GM20431 (cell line): ENCODE data around the gene ATF6B.
"Not testable (repeated sequence)": the region's sequence is repeated elsewhere in the genome, so short reads cannot be mapped to it uniquely, and the experiment has no call there.

Source experiments
- in situ Hi-C: fragments of 300-500 bp; cut with MseI, MboI; formaldehyde crosslinking; loops from one replicate; pipeline ENCODE4 v1.15.0; 2020; ENCODE audit warnings: low sequenced_read_pairs; ENCODE audit not compliant: unreplicated experiment

The ATF6B gene

DNA sequence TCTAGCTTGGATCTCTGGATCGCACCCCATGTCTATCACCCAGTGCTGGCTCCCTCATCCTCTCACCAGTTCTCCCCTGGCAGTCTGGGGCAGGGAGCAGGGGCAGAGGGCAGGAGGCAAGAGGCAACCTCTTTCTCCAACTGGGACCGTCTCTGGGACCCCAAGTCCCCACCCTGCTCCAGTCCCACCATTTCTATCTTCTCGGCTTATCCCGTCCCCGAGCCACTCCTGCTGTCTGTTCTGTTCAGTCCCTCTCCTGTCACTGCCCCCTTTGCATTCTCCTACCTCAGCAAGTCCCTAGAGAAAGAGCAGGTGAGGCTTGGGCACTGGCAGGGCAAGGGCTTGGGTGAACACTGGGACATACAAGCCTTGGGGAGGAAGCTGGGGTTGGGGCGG is 18.3 kb downstream of the ATF6B start:
- in situ Hi-C loops: no loop called here

DNA sequence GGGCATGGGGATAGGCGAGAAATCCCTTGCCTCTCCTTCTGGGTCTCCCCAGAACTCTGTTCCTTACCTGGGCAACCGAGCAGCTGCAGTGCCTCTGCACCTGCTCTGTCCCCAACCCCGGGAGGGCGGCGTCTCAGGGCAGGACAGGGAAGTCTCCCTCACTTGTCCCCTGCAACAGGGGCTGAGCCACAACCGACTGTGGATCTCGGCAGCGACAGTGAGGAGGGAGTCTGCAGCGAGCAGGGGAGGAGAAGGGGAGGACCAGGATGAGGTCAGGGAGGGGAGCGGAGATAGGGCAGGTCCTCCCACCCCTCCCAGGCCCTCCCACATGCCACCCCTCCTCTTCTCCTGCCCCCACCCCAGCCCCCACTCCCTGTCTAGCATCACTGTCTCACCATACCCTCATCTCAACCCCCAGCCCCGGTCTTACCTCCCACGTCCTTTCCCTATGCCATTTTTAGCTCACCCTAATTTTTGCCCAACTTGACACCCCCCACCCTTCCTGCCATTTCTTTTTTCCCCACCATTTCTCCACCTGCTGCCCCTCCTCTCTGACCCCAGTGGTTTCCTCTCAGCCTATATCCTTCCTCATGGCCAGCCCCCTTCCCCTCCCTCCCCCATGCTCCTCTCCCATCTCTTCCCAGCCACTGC is 18.8 kb downstream of the ATF6B start, which contains the start of gene TNXB:
Gene TNXB (minus strand): TSS at position 225 of the 651 bp plus-strand sequence. CDS start 11,140 bp downstream, outside the sequence.
- in situ Hi-C loops: no loop called here

DNA sequence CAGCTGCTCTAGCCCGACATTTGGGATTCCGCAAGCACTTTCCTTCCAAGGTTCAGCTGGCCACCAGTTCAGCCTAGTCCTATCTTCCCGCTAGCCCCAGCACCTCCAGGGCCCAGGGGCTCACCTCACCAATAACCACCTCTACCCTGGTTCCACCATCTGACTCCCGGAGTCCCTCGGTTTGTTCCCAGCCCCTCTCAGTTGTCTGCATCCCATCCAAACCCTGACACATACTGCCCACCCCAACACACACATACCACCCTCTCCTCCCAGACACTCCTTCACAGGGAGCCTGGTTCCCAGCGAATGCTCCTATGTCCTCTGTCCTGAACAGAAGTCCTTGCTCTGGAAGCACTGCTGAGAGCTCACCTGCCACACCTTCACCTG is 19.3 kb downstream of the ATF6B start:
- in situ Hi-C loops: no loop called here

GRCh38 chr6:32108094-32108627 is 19.9 kb downstream of the ATF6B start:
- in situ Hi-C loops: no loop called here

GRCh38 chr6:32107406-32107805 is 20.6 kb downstream of the ATF6B start:
- in situ Hi-C loops: no loop called here

- in situ Hi-C loops: no loop called here
Observed at GRCh38 chr6:32105433-32105832, 22.6 kb downstream of the ATF6B start.

DNA sequence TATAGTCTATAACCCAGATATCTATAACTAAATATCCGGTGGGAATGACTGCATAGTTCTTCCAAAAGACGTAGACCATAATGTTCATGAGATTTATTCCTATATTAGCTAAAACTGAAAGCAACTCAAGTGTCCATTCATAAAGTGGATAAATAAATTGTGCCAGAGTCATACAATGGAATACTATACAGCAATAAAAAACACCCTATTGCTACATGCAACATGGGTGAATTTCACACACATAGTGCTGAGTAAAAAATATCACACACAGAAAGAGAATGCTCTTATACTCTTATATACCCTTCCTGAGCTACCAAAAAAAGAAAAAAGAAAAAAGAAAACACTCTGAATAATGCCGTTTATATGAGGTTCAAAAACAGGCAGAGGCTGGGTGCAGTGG is 25.8 kb downstream of the ATF6B start:
- in situ Hi-C loops: no loop called here

GRCh38 chr6:32100251-32100650 is 27.8 kb downstream of the ATF6B start:
- in situ Hi-C loops: not testable (repeated sequence)

DNA sequence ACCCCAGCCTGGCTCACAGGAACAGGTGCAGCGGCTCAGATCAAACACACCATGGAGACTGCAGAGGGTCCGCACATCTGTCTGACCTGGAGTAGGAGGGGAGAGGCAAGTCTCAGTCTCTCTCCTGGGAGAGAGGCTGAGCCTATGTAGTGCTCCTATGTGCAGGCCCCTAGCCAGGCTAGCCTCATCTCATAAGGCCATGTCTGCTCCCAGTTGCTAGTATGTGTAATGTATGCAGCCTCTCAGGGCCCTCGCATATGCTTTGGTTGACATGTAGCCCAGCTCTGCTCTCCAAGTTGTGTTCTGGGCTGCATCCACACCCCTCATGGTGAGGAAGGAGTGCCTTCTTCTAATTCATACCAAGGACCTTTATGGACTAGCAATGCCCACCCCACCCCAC is 30.7 kb downstream of the ATF6B start:
- in situ Hi-C loops: no loop called here

DNA sequence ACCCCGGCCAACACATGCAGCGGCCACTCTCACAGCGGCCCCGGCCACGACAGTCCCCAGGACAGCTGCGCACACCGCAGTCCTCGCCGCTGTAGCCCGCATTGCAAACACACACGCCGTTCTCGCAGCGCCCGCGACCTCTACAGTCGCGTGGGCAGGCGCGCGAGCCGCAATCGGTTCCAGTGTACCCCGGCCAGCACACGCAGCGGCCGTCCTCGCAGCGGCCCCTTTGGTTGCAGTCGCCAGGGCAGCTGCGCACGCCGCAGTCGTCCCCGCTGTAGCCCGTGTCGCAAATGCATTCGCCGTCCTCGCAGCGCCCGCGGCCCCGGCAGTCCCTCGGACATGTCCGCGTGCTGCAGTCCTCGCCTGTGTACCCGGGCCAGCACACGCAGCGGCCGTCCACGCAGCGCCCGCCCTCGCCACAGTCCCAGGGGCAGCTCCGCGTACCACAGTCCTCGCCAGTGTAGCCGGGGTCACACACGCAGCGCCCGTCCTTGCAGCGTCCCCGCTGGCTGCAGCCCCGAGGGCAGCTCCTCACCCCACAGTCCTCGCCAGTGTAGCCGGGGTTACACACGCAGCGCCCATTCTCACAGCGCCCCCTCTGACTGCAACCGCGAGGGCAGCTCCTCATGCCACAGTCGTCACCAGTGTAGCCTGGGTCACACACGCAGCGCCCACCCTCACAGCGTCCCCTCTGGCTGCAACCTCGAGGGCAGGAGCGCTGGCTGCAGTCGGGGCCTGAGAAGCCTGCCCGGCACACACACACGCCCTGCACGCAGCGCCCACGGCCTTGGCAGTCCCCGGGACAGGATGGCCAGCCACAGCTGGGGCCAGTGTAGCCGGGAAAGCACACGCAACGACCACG is 31.4 kb downstream of the ATF6B start:
- in situ Hi-C loops: no loop called here

DNA sequence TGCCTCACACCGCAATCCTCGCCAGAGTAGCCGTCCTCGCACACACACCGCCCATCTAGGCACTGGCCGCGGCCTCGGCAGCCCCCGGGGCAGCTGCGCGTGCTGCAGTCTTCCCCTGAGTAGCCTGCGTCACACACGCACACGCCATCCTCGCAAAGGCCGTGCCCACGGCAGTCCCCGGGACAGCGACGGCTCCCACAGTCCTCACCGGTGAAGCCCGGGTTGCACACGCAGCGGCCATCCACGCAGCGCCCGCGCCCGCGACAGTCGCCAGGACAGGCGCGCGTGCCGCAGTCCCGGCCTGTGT is 32.0 kb downstream of the ATF6B start:
- in situ Hi-C loops: no loop called here

- in situ Hi-C loops: no loop called here
Observed at GRCh38 chr6:32095338-32096086, 32.5 kb downstream of the ATF6B start.

DNA sequence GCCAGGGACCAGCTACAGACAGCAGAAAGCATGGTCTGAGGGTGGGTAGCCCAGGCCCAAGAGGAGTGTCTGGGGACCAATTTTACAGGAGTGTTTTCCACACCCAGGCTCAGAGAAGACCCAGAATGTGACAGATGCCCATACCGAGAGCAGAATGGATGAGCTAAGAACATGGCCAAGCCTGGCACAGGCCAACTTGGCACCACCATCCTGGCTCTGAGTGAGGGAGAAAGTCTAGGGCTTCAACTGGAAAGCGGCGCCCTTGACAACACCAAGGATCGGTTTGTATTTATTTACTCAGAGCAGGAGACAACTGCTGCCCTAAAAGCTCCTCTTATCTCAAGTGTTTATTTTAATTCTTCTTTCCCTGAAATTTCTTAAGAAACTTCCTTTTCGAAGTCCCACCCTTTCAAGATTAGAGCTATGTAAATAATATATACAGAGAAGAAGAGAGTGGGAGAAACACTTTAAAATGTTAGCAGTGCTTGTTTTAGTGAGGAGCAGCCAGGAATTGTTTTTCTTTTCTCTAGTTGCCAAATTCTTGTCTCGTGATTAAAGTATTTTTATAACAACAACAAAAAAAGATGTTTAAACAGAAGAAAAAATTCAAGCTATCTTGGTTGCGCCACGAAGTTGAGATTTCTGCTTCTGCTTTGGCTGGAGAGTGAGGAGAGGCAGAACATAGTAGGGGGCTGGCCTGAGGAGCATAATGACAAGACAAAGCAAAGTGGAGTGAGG is 35.1 kb downstream of the ATF6B start:
- in situ Hi-C loops: no loop called here

DNA sequence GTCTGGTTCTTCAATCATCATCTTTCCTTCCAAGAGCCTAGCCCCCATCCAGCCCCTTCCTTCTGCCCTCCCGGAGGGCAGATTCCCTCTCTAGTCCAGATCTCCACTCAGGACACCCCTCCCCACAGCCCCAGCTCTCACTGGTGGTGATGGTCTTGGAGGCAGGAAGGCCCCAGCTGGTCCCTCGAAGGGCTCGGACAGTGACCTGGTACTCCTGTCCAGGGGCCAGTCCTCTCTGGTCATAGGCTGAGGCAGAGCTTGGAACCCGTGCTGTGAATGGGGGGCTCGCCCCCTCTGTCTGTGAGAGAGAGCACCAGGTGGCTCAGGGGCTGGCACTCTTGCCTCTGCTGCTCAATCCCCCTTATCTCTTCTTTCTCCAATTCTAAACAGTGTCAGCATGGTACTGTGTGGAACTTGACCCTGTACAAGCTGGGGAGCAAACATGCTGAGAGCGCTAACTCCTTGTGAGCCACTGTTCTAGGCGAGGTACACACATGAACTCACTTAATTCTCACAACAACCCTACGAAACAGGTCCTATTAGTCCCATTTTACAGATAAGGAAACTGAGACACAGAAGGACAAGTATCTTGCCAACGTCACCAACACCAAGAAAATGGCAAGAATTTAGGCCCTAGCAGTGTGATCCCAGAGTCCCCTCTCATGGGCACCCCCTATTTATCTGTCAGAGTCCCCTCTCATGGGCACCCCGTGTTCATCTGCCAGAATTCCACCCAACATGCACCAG is 38.8 kb downstream of the ATF6B start:
- in situ Hi-C loops: no loop called here

DNA sequence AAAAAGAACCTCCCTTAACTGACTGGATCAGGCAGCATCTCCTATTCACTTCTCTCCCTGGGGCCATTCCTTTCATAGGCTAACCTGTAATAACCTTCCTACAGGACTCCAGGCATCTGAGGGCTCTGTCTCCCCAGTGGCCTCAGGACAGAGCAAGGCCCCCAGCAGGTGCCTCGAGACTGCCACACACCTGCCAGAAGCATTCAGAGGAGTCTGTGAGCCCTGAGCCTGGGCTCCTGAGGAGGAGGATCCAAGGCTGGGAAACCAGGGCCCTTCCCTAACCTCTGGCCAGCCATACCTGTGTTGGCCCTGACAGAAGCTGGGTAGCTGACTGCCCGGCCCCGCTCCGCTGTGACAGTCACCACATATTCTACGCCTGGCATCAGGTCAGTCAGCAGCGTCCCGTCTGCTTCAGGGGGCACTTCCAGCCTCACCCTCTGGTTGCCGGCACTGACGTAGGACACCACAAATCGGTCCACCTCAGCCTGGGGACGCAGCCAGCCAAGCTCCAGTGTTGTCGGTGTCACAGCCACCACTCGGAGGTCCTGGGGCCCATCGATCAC is 39.5 kb downstream of the ATF6B start:
- in situ Hi-C loops: no loop called here

DNA sequence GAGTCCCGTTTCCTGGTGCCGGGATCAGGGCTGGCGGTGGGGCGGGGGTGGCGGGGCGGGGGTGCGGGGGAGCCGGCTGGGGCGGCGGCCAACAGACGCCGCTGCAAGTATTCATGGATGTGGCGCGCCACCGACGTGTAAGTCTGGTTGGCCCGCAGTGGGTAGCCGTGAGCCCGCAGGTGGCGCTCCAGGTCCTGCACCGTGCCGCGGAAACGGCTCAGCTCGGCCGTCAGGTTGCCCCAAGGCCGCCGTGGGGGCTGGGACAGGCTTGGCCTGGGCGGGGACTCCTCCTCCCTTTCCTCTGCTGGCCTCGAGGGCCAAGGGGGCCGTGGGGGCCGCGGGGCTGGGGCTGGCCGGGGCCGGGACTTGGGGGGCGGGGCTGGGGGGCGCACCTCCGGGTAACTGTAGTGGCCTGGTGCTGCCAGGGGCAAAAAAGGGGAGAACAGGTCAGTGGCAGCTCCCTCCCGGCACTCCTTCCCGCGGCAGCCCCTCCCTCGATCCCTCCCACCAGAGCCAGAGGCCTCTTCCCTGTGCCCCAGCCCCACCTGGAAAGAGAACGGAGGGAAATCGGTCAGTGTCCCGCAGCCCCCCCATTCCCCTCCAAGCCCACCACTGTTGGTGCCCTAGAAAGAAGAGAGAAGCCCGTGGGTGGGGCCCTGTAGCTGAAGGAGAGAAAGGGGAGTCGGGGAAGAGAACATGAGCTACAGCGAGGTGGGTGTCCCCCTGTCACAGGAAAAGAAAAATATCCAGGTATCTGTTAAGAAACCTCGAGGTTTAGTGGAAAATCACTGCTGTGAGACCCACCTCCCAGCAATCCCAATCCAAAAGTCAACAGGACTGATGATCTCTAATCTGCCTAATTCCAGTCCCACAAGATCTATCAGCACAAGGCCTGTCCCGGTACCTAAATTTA is 40.2 kb downstream of the ATF6B start:
- in situ Hi-C loops: no loop called here

GRCh38 chr6:32086661-32087573 is 41.1 kb downstream of the ATF6B start:
- in situ Hi-C loops: no loop called here
